Measurements from ENCODE around the gene GPRC6A. TPM values are rescaled to one million over a fixed set of nuclear protein-coding genes. Genes with fewer than 3 reads are reported as not detected.

Gene GPRC6A
- not detected for polyA plus RNA-seq (2013)

- H3K4me3 ChIP-seq (ENCODE audit: control insufficient read depth in 1 of 7, extremely low read depth in 1 of 7, insufficient read depth in 4 of 7, low read depth in 2 of 7, low read length in 6 of 7), result no peak within 1 kb of the TSS
- peaks cover 0 to 2% (median 0%) of the 10 kb centered on the region in 5 experiments for H3K9me3 ChIP-seq (ENCODE audit: control extremely low read depth in 1 of 5, control insufficient read depth in 4 of 5, insufficient read depth in 2 of 5, low read depth in 1 of 5, low read length in 4 of 5)
- H3K27me3 ChIP-seq (replicated peaks in 2 of 5; ENCODE audit: control insufficient read depth in 4 of 5, insufficient read depth in 5 of 5, low read length in 4 of 5), result peaks cover 0 to 2% (median 0%) of the 10 kb centered on the region in 5 experiments
- WGBS (ENCODE audit: insufficient coverage), result no CpG with 5 or more reads among the region's 2 CpGs
- POLR2A ChIA-PET, result no interaction called here
- no peaks in the 10 kb centered on the region for H3K36me3 ChIP-seq (ENCODE audit: control insufficient read depth in 4 of 4, insufficient read depth in 4 of 4, low read length in 3 of 4)
- CTCF ChIA-PET, result no interaction called here
- DNase-seq, result no peak
- no peak within 1 kb of the TSS for H3K27ac ChIP-seq (ENCODE audit: insufficient read depth in 1 of 2, low read depth in 1 of 2, low read length in 2 of 2, poor library complexity in 1 of 2, severe bottlenecking in 2 of 2)
- H3K4me1 ChIP-seq (ENCODE audit: control extremely low read depth in 1 of 4, control insufficient read depth in 4 of 4, insufficient read depth in 4 of 4, low read length in 3 of 4), result no peaks in the 10 kb centered on the region
Observed at GRCh38 chr6:116828983-116829382, at the start of gene GPRC6A. GPRC6A (minus strand) TSS chr6:116829083; CDS start chr6:116829013, 70 bp downstream.

- WGBS (ENCODE audit: insufficient coverage), result 7% methylated on average over 10 of the region's 10 CpGs
- CTCF ChIA-PET, result interaction anchor here (0.9 kb wide), 1 partner anchor 95 kb away, joined by 3 read pairs; no protein-coding TSS in a partner anchor
- peaks cover 0 to 4% (median 1%) of the 10 kb centered on the region in 5 experiments for H3K9me3 ChIP-seq (ENCODE audit: control extremely low read depth in 1 of 5, control insufficient read depth in 4 of 5, insufficient read depth in 2 of 5, low read depth in 1 of 5, low read length in 4 of 5)
Observed at GRCh38 chr6:116877743-116878142, 48.9 kb upstream of the GPRC6A start.

GRCh38 chr6:116876635-116877611 is 48.0 kb upstream of the GPRC6A start, which contains the start of gene RFX6:
RFX6 (plus strand) TSS chr6:116877242; CDS start chr6:116877276, 34 bp downstream.
- Histone ChIP-seq H3K9me3 (ENCODE audit: control extremely low read depth in 1 of 5, control insufficient read depth in 4 of 5, insufficient read depth in 2 of 5, low read depth in 1 of 5, low read length in 4 of 5) (peaks cover 0 to 10% (median 2%) of the 10 kb centered on the region in 5 experiments), H3K27me3 (replicated peaks in 2 of 5; ENCODE audit: control insufficient read depth in 4 of 5, insufficient read depth in 5 of 5, low read length in 4 of 5) (peaks cover 18 to 53% (median 23%) of the 10 kb centered on the region in 5 experiments), H3K27ac (ENCODE audit: insufficient read depth in 1 of 2, low read depth in 1 of 2, low read length in 2 of 2, poor library complexity in 1 of 2, severe bottlenecking in 2 of 2) (no peak within 1 kb of the TSS), H3K4me1 (ENCODE audit: control extremely low read depth in 1 of 4, control insufficient read depth in 4 of 4, insufficient read depth in 4 of 4, low read length in 3 of 4) (peaks cover 0 to 11% (median 8%) of the 10 kb centered on the region in 4 experiments), H3K36me3 (ENCODE audit: control insufficient read depth in 4 of 4, insufficient read depth in 4 of 4, low read length in 3 of 4) (no peaks in the 10 kb centered on the region), H3K4me3 (ENCODE audit: control insufficient read depth in 1 of 7, extremely low read depth in 1 of 7, insufficient read depth in 4 of 7, low read depth in 2 of 7, low read length in 6 of 7) (peak within 1 kb of the TSS in 5 of 7 experiments; percentile 0 to 57 (median 26))
- ChIA-PET POLR2A (no interaction called here), CTCF (interaction anchor here (0.9 kb wide), 1 partner anchor 95 kb away, joined by 3 read pairs; no protein-coding TSS in a partner anchor)
- peak in 1 of 3 donors; percentile 8 for DNase-seq
- WGBS (ENCODE audit: insufficient coverage), result 1% methylated on average over 62 of the region's 73 CpGs

More at GRCh38 chr6:116877743-116878142, 48.9 kb upstream of the GPRC6A start:
- DNase-seq, result peak in 1 of 3 donors; percentile 20
- no peak overlapping the region for H3K27ac ChIP-seq (ENCODE audit: insufficient read depth in 1 of 2, low read depth in 1 of 2, low read length in 2 of 2, poor library complexity in 1 of 2, severe bottlenecking in 2 of 2)
- H3K4me3 ChIP-seq (ENCODE audit: control insufficient read depth in 1 of 7, extremely low read depth in 1 of 7, insufficient read depth in 4 of 7, low read depth in 2 of 7, low read length in 6 of 7), result no peak overlapping the region
- no peaks in the 10 kb centered on the region for H3K36me3 ChIP-seq (ENCODE audit: control insufficient read depth in 4 of 4, insufficient read depth in 4 of 4, low read length in 3 of 4)
- POLR2A ChIA-PET, result no interaction called here
- peaks cover 18 to 53% (median 25%) of the 10 kb centered on the region in 5 experiments for H3K27me3 ChIP-seq (replicated peaks in 2 of 5; ENCODE audit: control insufficient read depth in 4 of 5, insufficient read depth in 5 of 5, low read length in 4 of 5)
- peaks cover 0 to 11% (median 8%) of the 10 kb centered on the region in 4 experiments for H3K4me1 ChIP-seq (ENCODE audit: control extremely low read depth in 1 of 4, control insufficient read depth in 4 of 4, insufficient read depth in 4 of 4, low read length in 3 of 4)

GRCh38 chr6:116876107-116876506 is 47.2 kb upstream of the GPRC6A start:
- H3K36me3 ChIP-seq (ENCODE audit: control insufficient read depth in 4 of 4, insufficient read depth in 4 of 4, low read length in 3 of 4), result no peaks in the 10 kb centered on the region
- CTCF ChIA-PET, result no interaction called here
- H3K4me3 ChIP-seq (ENCODE audit: control insufficient read depth in 1 of 7, extremely low read depth in 1 of 7, insufficient read depth in 4 of 7, low read depth in 2 of 7, low read length in 6 of 7), result peak overlapping the region in 1 of 7 experiments; percentile 40
- H3K9me3 ChIP-seq (ENCODE audit: control extremely low read depth in 1 of 5, control insufficient read depth in 4 of 5, insufficient read depth in 2 of 5, low read depth in 1 of 5, low read length in 4 of 5), result peaks cover 0 to 10% (median 2%) of the 10 kb centered on the region in 5 experiments
- POLR2A ChIA-PET, result no interaction called here
- no peak overlapping the region for H3K27ac ChIP-seq (ENCODE audit: insufficient read depth in 1 of 2, low read depth in 1 of 2, low read length in 2 of 2, poor library complexity in 1 of 2, severe bottlenecking in 2 of 2)
- peaks cover 18 to 53% (median 22%) of the 10 kb centered on the region in 5 experiments for H3K27me3 ChIP-seq (replicated peaks in 2 of 5; ENCODE audit: control insufficient read depth in 4 of 5, insufficient read depth in 5 of 5, low read length in 4 of 5)
- peak in 1 of 3 donors; percentile 12 for DNase-seq
- 46% methylated on average over 3 of the region's 8 CpGs for WGBS (ENCODE audit: insufficient coverage)
- peaks cover 0 to 11% (median 8%) of the 10 kb centered on the region in 4 experiments for H3K4me1 ChIP-seq (ENCODE audit: control extremely low read depth in 1 of 4, control insufficient read depth in 4 of 4, insufficient read depth in 4 of 4, low read length in 3 of 4)

GRCh38 chr6:116872771-116873170 is 43.9 kb upstream of the GPRC6A start:
- POLR2A ChIA-PET, result no interaction called here
- DNase-seq, result no peak
- Histone ChIP-seq H3K27ac (ENCODE audit: insufficient read depth in 1 of 2, low read depth in 1 of 2, low read length in 2 of 2, poor library complexity in 1 of 2, severe bottlenecking in 2 of 2) (no peak overlapping the region), H3K9me3 (ENCODE audit: control extremely low read depth in 1 of 5, control insufficient read depth in 4 of 5, insufficient read depth in 2 of 5, low read depth in 1 of 5, low read length in 4 of 5) (peaks cover 0 to 10% (median 2%) of the 10 kb centered on the region in 5 experiments), H3K4me3 (ENCODE audit: control insufficient read depth in 1 of 7, extremely low read depth in 1 of 7, insufficient read depth in 4 of 7, low read depth in 2 of 7, low read length in 6 of 7) (no peak overlapping the region), H3K4me1 (ENCODE audit: control extremely low read depth in 1 of 4, control insufficient read depth in 4 of 4, insufficient read depth in 4 of 4, low read length in 3 of 4) (peaks cover 0 to 11% (median 8%) of the 10 kb centered on the region in 4 experiments), H3K36me3 (ENCODE audit: control insufficient read depth in 4 of 4, insufficient read depth in 4 of 4, low read length in 3 of 4) (no peaks in the 10 kb centered on the region), H3K27me3 (replicated peaks in 2 of 5; ENCODE audit: control insufficient read depth in 4 of 5, insufficient read depth in 5 of 5, low read length in 4 of 5) (peaks cover 10 to 41% (median 22%) of the 10 kb centered on the region in 5 experiments)
- CTCF ChIA-PET, result no interaction called here
- 100% methylated on average over 2 of the region's 4 CpGs for WGBS (ENCODE audit: insufficient coverage)

- Histone ChIP-seq H3K9me3 (ENCODE audit: control extremely low read depth in 1 of 5, control insufficient read depth in 4 of 5, insufficient read depth in 2 of 5, low read depth in 1 of 5, low read length in 4 of 5) (no peaks in the 10 kb centered on the region), H3K27me3 (replicated peaks in 2 of 5; ENCODE audit: control insufficient read depth in 4 of 5, insufficient read depth in 5 of 5, low read length in 4 of 5) (no peaks in the 10 kb centered on the region), H3K36me3 (ENCODE audit: control insufficient read depth in 4 of 4, insufficient read depth in 4 of 4, low read length in 3 of 4) (no peaks in the 10 kb centered on the region), H3K27ac (ENCODE audit: insufficient read depth in 1 of 2, low read depth in 1 of 2, low read length in 2 of 2, poor library complexity in 1 of 2, severe bottlenecking in 2 of 2) (no peak overlapping the region), H3K4me3 (ENCODE audit: control insufficient read depth in 1 of 7, extremely low read depth in 1 of 7, insufficient read depth in 4 of 7, low read depth in 2 of 7, low read length in 6 of 7) (no peak overlapping the region), H3K4me1 (ENCODE audit: control extremely low read depth in 1 of 4, control insufficient read depth in 4 of 4, insufficient read depth in 4 of 4, low read length in 3 of 4) (no peaks in the 10 kb centered on the region)
- ChIA-PET CTCF (no interaction called here), POLR2A (no interaction called here)
- DNase-seq, result peak; percentile 36 to 78 (median 70)
- 50% methylated on average over 1 of the region's 3 CpGs for WGBS (ENCODE audit: insufficient coverage)
Observed at GRCh38 chr6:116866281-116866871, 37.5 kb upstream of the GPRC6A start.

Data from common myeloid progenitor, CD34-positive (primary cell).